AG09309 (cell line): ENCODE data around the gene FGF6.

Source experiments
- DNase-seq: peaks from one replicate; pipeline ENCODE4 v3.0.0-alpha.2; 2010; ENCODE audit warnings: low read depth
- H3K4me3 ChIP-seq: 2 replicates; pipeline ENCODE4 v1.5.1; 2011; ENCODE audit warnings: mild to moderate bottlenecking, low read depth, low read length, moderate library complexity; ENCODE audit not compliant: control insufficient read depth
- CTCF ChIP-seq: IDR thresholded peaks from 2 replicates; pipeline ENCODE4 v1.5.1; 2011; ENCODE audit warnings: mild to moderate bottlenecking, low read depth, low read length, inconsistent platforms; ENCODE audit not compliant: insufficient read depth, control insufficient read depth; ENCODE audit errors: missing control alignments

Gene FGF6

GRCh38 chr12:4439736-4440135, 5.9 kb downstream of the FGF6 start:
- H3K4me3 ChIP-seq = no peak overlapping the region
- no peak for DNase-seq
- TF ChIP-seq CTCF = no peak

DNA sequence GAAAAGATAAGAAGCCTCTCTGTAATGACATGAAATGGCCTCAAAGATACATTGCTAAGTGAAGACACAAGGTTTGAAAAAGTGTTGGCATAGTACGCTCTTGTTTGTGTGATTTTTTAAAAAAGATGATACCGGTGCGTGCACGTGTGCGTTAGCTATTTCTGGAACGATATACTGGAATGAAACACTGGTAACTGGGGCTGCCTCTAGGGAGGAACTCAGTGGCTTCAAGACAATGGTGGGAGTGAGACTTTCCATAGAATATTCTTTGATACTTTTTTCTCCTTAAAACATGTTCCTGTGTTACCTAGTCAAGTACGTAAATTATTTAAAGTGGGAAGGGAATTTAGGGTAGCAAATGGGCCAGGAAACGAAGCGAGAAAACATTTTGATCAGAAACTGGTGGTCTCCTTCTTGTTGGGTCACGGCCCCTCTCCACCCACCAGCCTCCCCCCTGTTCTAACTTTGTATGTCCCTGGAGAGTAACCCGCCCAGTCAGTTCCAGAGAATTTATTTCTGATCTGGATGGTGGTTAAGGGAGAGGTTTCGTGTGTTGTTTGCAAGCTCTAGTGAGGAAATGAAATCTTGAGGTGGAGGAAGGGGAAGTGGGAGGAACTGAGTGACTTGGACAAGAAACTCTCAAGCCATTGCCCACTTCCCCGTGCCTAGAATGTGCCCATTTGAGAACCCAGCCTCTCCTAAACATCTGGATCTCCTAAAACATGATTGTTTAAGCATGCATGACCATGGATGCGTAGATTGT, 6.6 kb downstream of the FGF6 start:
- DNase-seq = no peak
- no peak overlapping the region for H3K4me3 ChIP-seq

GRCh38 chr12:4435537-4435936, 10.1 kb downstream of the FGF6 start:
- DNase-seq = no peak
- no peak overlapping the region for H3K4me3 ChIP-seq
- TF ChIP-seq CTCF = no peak

More for the DNA sequence above, 6.6 kb downstream of the FGF6 start:
- no peak for TF ChIP-seq CTCF

GRCh38 chr12:4434706-4435425, 10.7 kb downstream of the FGF6 start:
- no peak overlapping the region for H3K4me3 ChIP-seq
- DNase-seq = no peak
- no peak for TF ChIP-seq CTCF

- TF ChIP-seq CTCF = no peak
- no peak overlapping the region for H3K4me3 ChIP-seq
- DNase-seq = no peak
Measured at GRCh38 chr12:4434301-4434700, 11.3 kb downstream of the FGF6 start.

GRCh38 chr12:4433745-4434058, 11.9 kb downstream of the FGF6 start:
- no peak overlapping the region for H3K4me3 ChIP-seq
- no peak for TF ChIP-seq CTCF
- no peak for DNase-seq
